ENCODE results near the gene TBC1D14.

- TF ChIP-seq CTCF (conservative IDR thresholded peaks at IDR 0.05; ENCODE audit: low read depth, low read length) (no peak), EZH2 (IDR thresholded peaks at IDR 0.05; ENCODE audit: borderline replicate concordance, low read depth, low read length, poor library complexity, severe bottlenecking) (no peak)
Observed at GRCh38 chr4:7073059-7073458, 163.4 kb downstream of the TBC1D14 start.
